ENCODE results near the gene PIK3CG. TPM values are rescaled to one million over a fixed set of nuclear protein-coding genes. Genes with fewer than 3 reads are reported as not detected.

Gene PIK3CG
- total RNA-seq, 3 donors from 2014 or later (not counting 1 experiment from before 2014, with no cell fraction given), result 64.9 to 83.3 (median 78.2) TPM

DNA sequence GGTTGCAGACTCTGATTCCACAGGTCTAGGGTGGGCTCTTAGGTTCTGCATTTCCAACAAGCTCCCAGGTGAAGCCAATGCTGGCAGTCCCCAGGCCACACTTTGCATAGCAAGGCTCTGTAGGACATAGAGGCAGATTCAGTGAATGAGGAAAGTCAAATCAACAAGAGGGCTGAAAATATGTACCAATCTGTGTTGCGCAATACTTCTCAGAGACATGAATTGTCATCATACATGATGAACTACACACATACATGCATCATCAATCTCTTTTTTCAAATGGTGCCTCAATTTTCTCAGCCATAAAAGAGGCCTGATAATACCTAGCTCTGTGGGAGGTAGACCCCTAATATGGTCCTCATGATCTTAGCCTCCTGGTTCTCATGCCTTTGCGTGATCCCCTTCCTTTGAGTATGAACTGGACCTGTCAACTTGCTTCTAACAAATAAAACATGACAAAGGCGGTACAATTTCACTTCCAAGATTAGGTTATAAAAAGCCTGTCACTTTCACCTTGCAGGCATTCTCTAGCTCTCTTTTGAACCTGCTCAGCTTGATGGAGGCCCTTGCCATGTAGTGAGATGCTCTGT lies 49.0 kb downstream of the PIK3CG start:
- no peaks in the 10 kb centered on the region for H3K4me1 Mint-ChIP-seq
- no peak overlapping the region for H3K27ac Mint-ChIP-seq

DNA sequence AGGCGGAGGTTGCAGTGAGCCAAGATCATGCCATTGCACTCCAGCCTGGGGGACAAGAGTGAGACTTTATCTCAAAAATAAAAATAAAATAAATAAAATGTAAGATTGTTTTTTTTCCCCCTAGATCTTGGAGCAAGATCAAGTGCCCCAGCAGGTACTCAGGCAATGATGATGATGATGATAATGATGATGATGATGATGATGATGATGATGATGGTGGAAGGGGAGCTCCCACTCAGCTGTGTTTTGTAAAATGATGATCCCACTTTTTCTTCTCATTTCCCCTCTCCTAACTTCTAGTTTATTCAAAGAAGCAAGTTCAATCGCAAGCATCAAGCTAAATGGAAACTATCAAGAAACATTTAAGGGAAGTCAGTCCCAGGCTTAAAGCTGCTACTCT lies 50.3 kb downstream of the PIK3CG start:
- Histone ChIP-seq H3K9me3 (ENCODE audit: control insufficient read depth, insufficient read depth, low read length) (no peaks in the 10 kb centered on the region), H3K27me3 (ENCODE audit: control insufficient read depth, insufficient read depth, low read length) (no peaks in the 10 kb centered on the region), H3K36me3 (ENCODE audit: control insufficient read depth, insufficient read depth, low read length) (no peaks in the 10 kb centered on the region), H3K27ac (ENCODE audit: low read length) (no peak overlapping the region), H3K4me3 (ENCODE audit: low read length) (no peak overlapping the region), H3K4me1 (ENCODE audit: control insufficient read depth, insufficient read depth, low read length) (no peaks in the 10 kb centered on the region)
- peaks cover 3 to 7% of the 10 kb centered on the region in 2 donors for H3K9me3 Mint-ChIP-seq
- TF ChIP-seq, protein P1, sequence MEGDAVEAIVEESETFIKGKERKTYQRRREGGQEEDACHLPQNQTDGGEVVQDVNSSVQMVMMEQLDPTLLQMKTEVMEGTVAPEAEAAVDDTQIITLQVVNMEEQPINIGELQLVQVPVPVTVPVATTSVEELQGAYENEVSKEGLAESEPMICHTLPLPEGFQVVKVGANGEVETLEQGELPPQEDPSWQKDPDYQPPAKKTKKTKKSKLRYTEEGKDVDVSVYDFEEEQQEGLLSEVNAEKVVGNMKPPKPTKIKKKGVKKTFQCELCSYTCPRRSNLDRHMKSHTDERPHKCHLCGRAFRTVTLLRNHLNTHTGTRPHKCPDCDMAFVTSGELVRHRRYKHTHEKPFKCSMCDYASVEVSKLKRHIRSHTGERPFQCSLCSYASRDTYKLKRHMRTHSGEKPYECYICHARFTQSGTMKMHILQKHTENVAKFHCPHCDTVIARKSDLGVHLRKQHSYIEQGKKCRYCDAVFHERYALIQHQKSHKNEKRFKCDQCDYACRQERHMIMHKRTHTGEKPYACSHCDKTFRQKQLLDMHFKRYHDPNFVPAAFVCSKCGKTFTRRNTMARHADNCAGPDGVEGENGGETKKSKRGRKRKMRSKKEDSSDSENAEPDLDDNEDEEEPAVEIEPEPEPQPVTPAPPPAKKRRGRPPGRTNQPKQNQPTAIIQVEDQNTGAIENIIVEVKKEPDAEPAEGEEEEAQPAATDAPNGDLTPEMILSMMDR (IDR thresholded peaks at IDR 0.05), result no peak
- WGBS (ENCODE audit: insufficient coverage), result 97% methylated on average over 2 of the region's 2 CpGs
- intact Hi-C loops (cut with micrococcal nuclease), result no loop called here
- no peak overlapping the region for H3K4me3 Mint-ChIP-seq
- no peak for DNase-seq
- ATAC-seq, result no peak
- no peak overlapping the region for H3K27ac Mint-ChIP-seq
- H3K4me1 Mint-ChIP-seq, result no peaks in the 10 kb centered on the region
- no peaks in the 10 kb centered on the region for H3K27me3 Mint-ChIP-seq (ENCODE audit: low read depth in 2 of 2)
- H3K36me3 Mint-ChIP-seq, result peaks cover 9% of the 10 kb centered on the region

More for the DNA sequence above, 49.0 kb downstream of the PIK3CG start:
- Histone ChIP-seq H3K4me1 (ENCODE audit: control insufficient read depth, insufficient read depth, low read length) (no peaks in the 10 kb centered on the region), H3K27me3 (ENCODE audit: control insufficient read depth, insufficient read depth, low read length) (no peaks in the 10 kb centered on the region), H3K9me3 (ENCODE audit: control insufficient read depth, insufficient read depth, low read length) (no peaks in the 10 kb centered on the region), H3K27ac (ENCODE audit: low read length) (no peak overlapping the region), H3K36me3 (ENCODE audit: control insufficient read depth, insufficient read depth, low read length) (no peaks in the 10 kb centered on the region), H3K4me3 (ENCODE audit: low read length) (no peak overlapping the region)
- H3K36me3 Mint-ChIP-seq, result no peaks in the 10 kb centered on the region
- H3K4me3 Mint-ChIP-seq, result no peak overlapping the region
- H3K27me3 Mint-ChIP-seq (ENCODE audit: low read depth in 2 of 2), result no peaks in the 10 kb centered on the region
- ATAC-seq (no peak), DNase-seq (no peak)
- H3K9me3 Mint-ChIP-seq, result peaks cover 0 to 2% of the 10 kb centered on the region in 2 donors
- WGBS (ENCODE audit: insufficient coverage), result 100% methylated on average over 3 of the region's 3 CpGs
- intact Hi-C loops (cut with micrococcal nuclease), result no loop called here
- TF ChIP-seq, protein P1 (IDR thresholded peaks at IDR 0.05), result no peak

DNA sequence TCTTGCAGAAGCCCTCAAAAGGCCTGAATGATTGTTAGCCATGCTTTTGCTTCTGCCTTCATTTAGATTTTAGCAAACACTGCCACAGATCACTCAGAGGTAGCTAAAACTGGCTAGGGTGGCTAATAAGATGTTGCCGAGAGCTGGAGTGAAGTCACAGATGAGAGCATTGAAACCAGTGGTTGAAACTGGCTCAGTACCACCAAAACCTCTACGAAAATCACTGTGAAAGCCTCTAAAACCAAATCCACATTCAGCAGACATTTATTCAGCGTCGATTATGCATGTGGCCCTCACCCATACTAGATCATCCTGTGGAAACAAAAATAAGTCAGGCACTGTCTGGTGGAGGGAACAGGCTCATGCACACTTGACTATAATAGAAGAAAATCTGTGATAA lies 50.8 kb downstream of the PIK3CG start:
- H3K4me1 ChIP-seq (ENCODE audit: control insufficient read depth, insufficient read depth, low read length), result no peaks in the 10 kb centered on the region
- WGBS (ENCODE audit: insufficient coverage), result 73% methylated on average over 4 of the region's 4 CpGs
- H3K36me3 Mint-ChIP-seq, result peaks cover 12% of the 10 kb centered on the region

More for the DNA sequence above, 50.8 kb downstream of the PIK3CG start:
- Mint-ChIP-seq H3K27me3 (ENCODE audit: low read depth in 2 of 2) (no peaks in the 10 kb centered on the region), H3K4me3 (no peak overlapping the region), H3K9me3 (peaks cover 6 to 8% of the 10 kb centered on the region in 2 donors), H3K4me1 (no peaks in the 10 kb centered on the region), H3K27ac (no peak overlapping the region)
- Histone ChIP-seq H3K9me3 (ENCODE audit: control insufficient read depth, insufficient read depth, low read length) (no peaks in the 10 kb centered on the region), H3K27ac (ENCODE audit: low read length) (no peak overlapping the region), H3K36me3 (ENCODE audit: control insufficient read depth, insufficient read depth, low read length) (no peaks in the 10 kb centered on the region), H3K4me3 (ENCODE audit: low read length) (no peak overlapping the region), H3K27me3 (ENCODE audit: control insufficient read depth, insufficient read depth, low read length) (no peaks in the 10 kb centered on the region)
- ATAC-seq, result no peak
- TF ChIP-seq, protein P1 (IDR thresholded peaks at IDR 0.05), result no peak
- intact Hi-C loops (cut with micrococcal nuclease), result no loop called here
- DNase-seq, result no peak
